SH-SY5Y (cell line): ENCODE results near the gene SPACA6.

ENCODE experiments used
- GATA2 ChIP-seq: IDR thresholded peaks from 2 replicates; pipeline ENCODE4 v1.6.1; 2011; ENCODE audit warnings: mild to moderate bottlenecking, low read depth, low read length
- GATA3 ChIP-seq: IDR thresholded peaks from 2 replicates; pipeline ENCODE4 v1.6.1; 2011; ENCODE audit warnings: low read depth, mild to moderate bottlenecking, low read length, moderate library complexity

DNA sequence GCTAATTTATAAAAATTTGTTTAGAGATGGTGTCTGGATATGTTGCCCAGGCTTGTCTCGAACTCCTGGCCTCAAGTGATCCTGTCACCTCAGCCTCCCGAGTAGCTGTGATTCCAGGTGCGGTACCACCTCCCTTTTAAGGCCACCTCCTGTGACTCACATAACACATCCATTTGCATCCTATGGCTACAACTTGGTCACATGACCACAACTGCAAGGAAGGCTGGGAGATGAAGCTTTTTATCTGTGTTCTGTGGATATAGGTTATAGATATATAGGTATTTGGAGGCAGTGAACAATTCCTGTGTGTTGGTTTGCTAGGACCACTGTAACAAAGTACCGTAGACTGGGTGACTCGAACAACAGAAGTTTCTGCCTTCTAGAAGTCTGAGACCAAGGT is 6.0 kb downstream of the SPACA6 start:
- no peak for TF ChIP-seq GATA2
- TF ChIP-seq GATA3: no peak
